GM21423 (cell line): ENCODE results near the gene BACE2.
"Not testable (repeated sequence)": the region's sequence is repeated elsewhere in the genome, so short reads cannot be mapped to it uniquely, and the experiment has no call there.

Experiments used
- ATAC-seq: cut with Tn5 transposase; IDR thresholded peaks from one replicate; pipeline ENCODE4 v1.9.1; 2021; ENCODE audit warnings: mild to moderate bottlenecking, moderate library complexity; ENCODE audit not compliant: unreplicated experiment

Gene BACE2

DNA sequence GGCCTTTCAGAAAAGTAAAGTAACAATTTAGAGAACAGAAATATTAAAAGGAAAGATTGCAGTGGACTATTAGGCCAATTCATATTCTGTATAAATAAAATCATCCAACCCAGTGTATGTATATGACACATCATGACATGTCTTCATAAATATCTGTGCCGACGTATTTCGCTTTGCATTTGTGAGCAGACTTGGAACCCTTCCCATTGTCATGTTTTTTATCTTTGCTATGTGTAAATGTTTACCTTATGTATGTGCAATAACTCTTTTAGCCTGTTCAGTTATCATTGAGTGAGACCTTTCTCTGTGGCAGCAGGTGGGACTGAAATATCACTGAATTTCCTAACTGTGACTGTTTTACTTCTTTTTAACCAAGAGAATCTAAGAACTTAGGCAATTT lies 90.7 kb downstream of the BACE2 start:
- ATAC-seq, result no peak

DNA sequence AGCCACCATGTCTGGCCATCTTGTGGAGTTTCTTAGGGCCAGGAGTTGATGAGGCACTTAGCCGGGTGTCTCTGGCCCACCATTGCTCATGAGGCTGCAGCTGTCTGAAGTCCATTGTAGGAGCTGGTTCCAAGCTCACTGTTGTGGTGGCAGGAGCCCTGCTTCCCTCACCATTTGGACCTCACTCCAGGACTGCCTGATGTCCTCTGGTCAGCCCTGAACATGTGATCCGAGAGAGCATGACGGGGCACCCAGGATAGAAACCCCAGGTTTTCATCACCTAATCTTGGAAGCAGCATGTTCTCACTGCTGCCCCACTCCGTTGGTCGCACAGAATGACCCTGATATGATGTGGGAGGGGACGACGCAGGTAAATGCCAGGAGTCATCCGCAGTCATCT lies 92.5 kb downstream of the BACE2 start:
- ATAC-seq, result no peak

DNA sequence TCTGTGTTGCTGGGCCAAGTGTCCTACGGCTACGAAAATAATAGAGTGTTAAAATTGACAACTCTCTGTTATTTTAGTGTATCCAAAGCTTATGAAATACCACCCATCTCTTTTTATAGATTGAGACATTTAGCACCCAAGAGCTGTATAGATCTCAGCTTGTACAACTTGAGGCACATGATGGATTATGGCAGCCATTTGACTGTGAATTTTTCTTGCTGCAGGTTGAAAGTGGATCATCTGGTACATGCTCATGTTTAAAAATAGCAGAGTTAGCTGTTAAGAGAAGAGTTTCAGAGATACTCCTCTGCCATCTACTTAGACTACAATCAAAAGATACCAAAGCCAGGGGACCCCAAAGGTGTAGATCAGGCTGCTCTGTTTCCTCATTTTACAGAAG lies 99.4 kb downstream of the BACE2 start:
- no peak for ATAC-seq

DNA sequence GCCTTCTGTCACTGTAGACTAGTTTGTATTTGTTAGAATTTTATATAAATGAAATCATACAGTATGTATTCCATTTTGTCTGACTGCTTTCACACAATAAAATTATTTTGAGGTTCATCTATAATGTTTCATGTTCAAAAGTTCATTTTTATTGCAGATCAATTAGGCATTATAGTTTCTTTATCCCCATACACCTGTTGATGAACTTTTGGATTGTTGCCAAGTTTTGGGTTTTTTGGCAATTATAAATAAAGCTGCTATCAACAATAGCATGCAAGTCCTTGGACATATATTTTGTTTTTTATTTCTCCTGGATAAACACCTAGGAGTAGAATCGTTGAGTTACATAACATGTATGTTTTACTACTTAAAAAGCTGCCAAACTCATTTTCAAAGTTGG lies 101.6 kb downstream of the BACE2 start:
- no peak for ATAC-seq

DNA sequence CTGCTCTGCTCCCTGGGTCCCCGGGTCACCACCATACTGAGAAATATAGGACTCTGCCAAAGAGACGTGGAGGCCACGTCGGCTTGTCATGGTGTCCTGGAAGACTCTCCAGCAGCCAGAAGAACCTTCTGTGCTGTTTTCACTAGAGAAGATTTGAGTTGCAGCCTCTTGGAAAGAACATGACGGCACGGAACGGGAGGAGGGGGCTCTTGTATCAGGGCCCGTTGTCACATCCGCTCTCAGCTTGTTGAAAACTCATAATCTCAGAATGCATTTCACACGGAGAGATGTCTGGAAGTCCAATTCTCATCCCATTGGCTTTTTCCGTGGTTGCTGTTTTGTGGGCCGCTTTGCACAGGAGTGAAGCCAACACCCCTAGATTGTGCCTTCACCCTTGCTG lies 109.2 kb downstream of the BACE2 start:
- ATAC-seq, result no peak

DNA sequence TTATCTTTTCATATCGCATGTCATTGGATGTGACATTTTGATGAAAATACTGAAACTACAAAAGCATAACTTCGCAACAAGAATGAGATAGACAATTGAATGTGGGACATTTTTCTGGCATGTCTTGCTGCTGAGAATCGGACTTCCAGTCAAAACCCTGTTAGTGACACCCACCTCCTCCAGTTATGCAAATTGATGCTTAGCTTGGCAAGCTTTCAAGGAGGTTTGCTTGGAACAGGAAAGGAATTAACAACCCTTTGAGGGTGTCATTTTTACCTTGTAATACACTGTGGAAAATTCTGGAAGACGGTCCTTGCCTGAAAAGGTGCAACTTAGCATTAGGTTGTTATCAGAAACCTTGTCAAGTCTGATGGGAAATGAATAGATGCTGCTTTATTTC lies 109.9 kb downstream of the BACE2 start:
- no peak for ATAC-seq

DNA sequence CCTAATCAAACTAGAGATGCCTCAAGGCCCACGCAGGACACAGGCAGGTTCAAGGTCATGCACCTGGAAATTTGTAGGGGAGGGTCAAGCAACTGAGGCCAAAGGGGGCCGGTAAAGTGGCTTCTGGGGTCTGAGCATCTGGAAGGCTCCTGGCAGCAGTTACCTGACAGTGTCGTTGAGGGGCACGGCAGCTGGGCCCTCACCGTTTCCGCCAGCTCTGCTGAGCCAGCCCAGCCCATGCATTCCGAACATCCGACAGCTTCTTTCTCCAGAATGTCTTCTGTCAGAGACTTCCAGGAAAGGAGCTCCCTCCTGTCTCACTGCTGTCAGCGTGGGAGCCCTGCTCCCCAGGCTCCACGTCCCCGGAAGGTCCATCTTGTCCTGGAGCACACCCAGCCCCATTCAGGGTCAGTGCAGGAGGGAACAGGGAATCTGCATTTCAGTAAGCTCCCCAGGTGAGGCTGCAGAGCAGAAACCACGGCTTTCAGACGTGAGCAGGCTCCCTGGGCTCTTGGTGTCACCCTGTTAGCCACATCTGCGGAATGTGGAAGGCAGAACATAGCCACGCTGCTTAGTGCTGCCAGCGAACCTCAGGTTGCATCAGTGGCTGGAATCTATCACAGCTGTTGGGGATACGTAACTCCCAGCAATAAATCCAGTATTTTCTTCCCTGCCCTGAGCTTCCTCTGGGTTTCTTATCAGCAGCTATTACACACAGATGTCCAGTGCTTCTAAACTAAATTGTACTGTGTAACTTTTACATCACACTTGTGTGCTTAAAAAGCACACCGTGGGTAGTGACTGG lies 112.4 kb downstream of the BACE2 start:
- no peak for ATAC-seq

DNA sequence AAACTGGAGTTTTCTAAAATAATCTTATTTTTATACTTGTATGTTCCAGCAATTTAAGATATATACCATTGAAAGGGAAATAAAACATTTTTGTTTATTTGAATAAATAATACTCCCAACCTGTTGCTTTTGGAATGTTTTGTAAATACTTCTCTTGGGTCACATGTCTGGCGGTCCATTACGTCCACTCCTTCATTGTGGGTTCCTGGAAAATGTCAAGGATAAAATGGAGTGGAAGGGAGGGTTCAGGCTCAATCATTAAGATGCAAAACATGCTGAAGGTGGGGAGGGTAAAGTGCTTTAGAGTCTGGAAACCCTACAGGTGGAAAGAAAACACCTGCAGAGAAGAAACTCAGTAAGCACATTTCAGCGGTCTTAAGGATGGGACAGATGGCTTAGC lies 114.5 kb downstream of the BACE2 start:
- no peak for ATAC-seq

DNA sequence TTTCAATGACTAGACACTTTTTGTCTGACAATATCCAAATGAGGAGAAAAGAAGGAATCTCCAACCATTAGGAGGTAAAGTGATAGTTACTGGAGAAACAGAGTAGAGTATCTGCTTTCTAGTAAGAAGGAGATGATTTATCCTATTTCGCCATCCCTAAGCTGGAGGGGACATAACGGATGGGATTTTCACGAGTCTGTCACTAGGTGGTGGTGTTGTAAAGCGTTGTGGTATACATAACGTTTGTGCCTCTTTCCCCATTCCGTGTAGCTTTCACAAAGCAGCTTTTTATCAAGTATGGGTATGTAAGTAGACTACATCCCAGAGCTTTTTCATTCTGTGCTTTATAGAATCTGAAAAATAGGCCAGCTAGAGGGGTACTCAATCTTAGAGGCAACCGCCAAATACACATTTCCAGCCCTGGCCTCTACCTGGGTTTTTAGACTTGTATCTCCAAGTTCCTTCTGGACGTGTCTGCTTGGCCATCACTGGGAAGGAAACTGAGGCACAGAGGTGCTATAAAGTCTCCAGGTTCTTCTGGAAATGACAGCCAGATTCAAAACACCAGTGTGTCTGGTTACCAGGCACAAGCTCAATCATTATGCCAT lies 115.4 kb downstream of the BACE2 start:
- ATAC-seq, result no peak

DNA sequence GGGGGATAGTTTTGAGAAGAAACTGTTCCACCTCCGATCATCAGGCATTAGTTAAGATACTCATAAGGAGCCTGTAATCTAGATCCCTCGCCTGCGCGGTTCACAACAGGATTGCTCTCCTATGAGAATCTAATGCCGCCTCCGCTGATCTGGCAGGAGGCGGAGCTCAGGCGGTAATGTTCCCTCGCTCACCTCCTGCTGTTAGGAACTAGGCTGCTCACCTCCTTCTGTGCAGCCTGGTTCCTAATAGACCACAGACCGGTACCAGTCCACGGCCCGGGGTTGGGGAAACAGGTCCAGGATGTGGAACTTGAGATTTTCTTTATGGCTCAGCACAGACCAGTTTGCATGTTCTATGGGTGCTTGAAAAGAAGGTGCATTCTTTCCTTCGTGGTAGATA lies 121.5 kb downstream of the BACE2 start:
- ATAC-seq, result no peak

DNA sequence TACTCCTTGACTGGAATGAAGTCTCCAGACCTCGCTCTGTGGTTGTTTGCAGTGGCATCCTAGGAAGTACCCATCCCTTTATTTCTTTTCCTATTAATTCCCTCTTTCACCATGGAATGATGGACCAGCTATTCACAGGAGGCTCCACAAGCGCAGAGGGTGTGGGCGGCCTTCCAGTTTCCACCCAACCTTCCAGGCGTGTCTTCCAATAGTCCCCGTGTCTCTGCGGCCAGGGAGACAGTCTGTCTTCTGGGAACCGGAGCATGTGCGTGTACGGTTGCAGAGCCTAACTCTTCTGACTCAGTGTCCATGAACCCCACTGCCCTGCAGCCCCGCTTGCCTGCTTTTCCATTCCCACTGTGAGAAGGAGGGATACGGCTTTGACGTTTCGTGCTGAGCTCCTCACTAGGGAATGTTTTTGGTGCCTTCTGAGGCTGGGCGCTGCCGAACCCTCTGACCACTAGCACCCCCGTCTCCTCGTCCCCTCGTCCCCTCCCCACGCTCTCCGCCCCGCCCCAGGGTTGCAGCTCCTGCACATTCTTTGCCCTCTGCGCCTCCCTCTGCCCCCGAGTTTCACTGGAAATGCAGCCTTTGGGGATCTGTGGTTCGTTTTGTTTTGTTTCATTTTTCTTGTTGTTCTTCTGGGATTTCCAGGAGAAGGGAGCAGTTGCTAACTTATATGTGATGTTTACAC lies 122.3 kb downstream of the BACE2 start:
- ATAC-seq, result no peak

DNA sequence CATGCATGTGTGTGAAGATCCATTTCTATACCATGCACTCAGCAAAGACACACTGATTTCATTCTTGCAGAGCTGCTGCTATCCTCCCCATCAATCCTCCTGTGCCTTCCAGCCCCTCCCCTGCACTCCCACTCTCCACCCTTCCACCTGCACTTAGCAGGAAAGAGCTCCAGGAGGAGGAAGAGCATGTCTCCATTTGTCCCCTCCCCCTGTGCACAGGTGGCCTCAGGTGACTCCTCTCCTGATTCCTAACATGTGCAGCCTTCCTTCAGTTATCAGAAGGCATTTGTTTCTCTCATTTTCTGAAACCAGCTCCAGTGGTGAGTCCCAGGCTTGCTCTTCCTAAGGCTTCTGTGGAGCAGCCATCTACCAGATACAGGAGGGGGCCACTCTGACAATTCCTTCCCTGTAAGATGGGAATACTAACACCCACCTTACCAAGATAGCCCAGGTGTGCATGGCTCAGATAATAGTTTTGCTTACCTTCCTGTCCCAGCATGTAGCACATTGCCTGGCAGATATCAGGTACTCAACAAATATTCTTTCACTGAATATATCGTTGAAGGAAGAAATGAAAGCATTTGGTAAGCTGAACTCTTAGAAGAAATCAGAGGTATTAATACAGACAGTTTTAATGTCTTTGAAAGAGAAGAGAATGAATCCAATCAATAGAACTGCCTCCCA lies 126.7 kb downstream of the BACE2 start:
- no peak for ATAC-seq

DNA sequence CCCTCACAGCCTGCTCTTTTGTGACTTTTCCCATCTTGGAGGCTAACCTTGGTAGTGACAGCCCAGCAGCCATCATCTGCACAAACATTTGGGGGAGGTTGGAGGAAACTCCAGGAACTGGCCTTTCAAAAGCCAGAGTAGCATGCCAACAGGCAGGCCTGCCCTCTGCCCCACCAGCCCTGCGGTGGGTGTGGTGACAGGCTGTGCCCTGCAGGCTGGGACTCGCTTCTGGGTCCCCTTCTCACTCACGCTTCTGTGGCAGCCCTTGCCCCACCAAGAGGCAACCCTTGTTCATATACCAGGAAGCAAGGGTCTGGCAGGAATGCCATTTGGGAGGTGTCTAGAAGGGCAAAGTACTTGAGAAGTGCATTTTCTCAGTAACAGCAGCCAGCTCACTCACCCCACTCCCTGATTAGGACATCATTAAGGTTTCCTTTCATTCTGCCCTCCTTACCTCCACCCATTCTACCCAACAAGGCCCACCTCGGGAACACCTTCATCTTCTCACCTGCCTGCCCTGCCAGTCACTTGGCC lies 127.8 kb downstream of the BACE2 start:
- no peak for ATAC-seq

DNA sequence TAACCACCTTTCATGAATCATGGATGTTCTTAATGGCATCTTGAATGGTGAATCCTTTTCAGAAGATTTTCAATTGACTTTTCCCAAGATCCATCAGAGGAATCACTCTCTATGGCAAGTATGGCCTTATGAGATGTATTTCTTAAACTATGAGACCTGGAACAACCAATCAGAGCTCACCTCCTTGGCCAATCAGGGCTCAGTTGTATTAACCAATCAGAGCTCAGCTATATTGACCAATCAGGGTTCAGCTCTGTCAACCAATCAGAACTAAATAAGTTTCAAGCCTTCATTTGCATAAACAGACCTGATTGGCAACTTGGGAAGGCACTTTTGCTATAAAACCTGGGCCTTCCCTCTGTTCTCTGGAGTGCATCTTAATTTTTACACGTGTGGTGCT lies 135.0 kb downstream of the BACE2 start:
- ATAC-seq, result no peak

DNA sequence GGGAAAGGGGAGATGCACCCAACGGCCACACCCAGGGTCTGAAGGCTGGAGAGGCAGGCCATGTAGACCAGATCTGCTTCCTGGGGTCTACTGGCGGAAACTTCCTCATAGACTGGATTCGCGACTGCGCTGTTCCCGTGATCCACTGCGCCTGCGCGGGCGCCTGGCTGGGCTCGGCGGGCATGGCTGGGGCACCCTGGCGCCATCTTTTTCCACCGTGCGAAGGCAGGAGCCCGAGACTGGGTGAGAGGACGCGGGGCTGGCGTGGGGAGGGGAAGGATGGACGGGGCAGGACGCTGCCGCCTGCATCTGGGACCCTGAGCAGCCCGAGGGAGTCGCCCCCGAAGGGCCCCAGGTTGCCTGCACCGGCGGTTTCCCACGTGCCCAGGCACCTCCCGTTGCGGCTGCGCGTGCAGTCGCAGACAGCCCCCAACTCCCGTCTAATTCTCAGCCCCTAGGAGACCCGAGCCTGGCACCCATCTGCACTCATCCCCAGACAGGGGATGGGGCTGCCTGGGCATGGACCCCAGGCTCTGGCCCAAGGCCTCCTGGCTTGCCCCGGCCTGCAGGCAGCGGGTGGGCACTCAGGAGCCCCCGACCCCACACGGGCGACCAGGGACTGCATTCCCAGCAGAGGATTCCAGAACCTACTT lies 136.2 kb downstream of the BACE2 start:
- ATAC-seq, result no peak

DNA sequence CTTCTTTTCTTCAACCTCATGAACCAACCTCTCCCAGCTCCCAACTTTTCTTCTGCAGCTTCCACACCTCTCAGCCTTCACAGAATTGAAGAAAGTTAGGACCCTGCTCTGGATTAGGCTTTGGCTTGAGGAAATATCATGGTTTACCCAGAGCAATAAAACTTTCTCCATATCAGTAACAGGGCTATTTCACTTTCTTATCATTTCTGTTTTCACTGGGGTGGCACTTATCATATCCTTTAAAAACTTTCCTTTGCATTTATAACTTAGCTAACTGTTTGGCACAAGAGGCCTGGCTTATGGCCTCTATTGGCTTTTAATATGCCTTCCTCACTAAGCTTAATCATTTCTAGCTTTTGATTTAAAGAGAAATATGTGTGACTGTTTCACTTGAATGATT lies 139.3 kb downstream of the BACE2 start:
- ATAC-seq, result no peak

DNA sequence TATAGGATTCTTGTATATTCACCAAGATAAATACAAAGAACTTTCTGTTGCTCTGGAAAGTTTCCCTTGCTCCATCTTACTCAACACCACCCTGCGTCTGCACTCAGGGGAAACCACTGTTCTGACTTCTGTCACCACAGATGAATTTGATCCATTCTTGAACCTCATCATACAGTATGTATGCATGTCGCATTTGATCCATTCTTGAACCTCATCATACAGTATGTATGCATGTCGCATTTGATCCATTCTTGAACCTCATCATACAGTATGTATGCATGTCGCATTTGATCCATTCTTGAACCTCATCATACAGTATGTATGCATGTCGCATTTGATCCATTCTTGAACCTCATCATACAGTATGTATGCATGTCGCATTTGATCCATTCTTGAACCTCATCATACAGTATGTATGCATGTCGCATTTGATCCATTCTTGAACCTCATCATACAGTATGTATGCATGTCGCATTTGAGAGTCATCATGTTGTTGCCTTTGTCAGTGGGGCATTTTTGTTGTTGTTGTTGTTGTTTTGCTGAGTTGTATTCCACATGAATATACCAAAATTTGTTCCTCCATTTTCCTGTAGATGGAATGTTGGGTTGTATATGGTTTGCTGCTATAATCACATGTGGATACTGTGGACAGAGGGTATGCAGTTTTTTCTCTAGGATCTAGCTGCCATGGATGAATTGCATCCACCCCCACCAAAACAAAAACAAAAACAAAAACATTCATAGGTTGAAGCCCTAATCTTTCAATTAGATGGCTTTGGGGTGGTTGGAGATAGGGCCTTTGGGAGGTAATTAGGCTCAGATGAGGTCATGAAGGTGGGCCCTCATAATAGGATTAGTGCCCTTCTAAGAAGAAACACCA lies 145.6 kb downstream of the BACE2 start:
- ATAC-seq, result not testable (repeated sequence)

DNA sequence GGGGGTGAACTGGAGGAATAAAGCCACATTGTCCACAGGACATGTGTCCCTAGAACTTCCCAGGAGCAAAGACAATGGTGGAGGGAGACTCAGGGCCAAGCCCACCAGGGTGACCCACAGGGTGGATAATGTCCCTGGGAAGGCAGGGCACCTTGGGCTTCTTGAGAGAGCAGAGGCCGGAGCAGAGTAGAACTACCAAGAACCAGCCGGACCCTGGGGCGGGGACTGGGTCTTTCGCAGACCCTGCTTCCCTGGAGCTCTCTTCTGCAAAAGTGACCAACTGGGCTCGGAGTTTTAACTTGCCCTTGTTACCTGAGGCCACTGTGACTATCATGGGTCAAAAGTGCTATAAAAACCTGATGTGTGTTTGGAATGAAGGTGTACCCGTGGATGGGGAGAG lies 147.8 kb downstream of the BACE2 start:
- ATAC-seq, result no peak

DNA sequence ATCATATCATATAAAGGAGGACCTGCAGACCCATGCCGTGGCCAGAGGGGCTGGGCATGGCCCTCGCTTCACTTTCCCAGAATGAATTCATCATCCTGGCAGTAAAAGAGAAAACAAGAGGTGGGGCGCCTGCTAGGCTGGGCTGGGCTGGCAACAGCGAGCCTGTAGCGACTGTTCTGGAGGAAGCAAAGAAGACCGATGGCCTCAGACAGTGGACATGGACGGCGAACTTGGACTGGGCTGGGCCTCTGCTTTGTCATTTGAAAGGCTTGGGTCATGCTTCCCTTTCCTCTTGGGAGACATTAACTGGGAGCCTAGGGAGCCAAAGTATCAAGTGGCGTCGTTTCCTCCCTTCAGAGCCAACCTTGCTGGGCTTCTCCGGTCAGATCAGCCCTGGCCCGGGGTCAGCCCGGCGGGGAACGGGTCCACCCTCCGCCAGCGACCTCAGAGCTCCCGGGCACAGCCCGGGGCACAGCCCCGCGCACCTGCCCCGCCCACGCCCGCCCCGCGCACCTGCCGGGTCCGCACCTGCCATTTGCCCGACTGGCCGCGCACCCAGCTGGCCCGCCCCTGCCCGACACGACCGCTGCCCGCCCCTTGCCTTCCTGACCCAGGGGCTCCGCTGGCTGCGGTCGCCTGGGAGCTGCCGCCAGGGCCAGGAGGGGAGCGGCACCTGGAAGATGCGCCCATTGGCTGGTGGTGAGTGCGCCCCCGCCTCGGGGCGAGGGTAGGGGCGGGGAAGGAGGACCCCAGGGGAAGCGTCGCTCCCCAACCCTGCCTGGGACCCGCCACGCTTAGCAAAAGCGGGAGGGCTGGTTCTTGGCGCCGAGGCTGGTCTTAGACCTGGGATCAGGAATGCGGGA lies 148.5 kb downstream of the BACE2 start, which contains the start of gene FAM3B:
TSS of gene FAM3B (plus strand) at position 602 of the 863 bp plus-strand sequence. CDS start at position 681, 79 bp downstream.
- ATAC-seq, result no peak
